ENCODE measurements around the gene NTN5.
"Not testable (repeated sequence)": the region's sequence is repeated elsewhere in the genome, so short reads cannot be mapped to it uniquely, and the experiment has no call there.

Gene NTN5

GRCh38 chr19:48672994-48673393, at the start of gene NTN5:
Gene NTN5, minus strand, starts transcription at chr19:48673017. Its CDS starts 2,031 bp downstream, at chr19:48670986.
- no peak for DNase-seq

DNA sequence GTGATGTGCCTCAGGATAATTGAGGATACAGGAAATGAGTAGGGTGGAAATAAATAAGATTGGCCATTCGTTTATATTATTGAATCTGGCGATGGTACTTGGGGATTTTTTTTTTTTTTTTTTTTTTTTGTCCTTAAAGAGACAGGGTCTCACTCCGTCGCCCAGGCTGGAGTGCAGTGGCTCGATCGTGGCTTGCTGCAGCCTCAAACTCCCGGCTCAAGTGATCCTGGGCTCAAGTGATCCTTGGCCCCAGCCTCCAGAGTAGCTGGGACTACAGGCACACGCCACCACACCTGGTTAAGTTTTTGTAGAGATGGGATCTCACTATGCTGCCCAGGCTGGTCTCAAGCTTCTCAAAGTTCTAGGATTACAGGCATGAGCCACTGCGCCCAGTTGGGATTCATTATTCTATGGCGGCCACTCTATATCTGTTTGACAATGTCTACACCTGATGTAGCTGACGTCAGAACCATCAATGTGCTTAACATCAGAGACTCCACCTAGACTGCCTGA, 49.4 kb upstream of the NTN5 start:
- DNase-seq: no peak

GRCh38 chr19:48720613-48721296, 47.9 kb upstream of the NTN5 start:
- DNase-seq: peak; percentile 99

DNA sequence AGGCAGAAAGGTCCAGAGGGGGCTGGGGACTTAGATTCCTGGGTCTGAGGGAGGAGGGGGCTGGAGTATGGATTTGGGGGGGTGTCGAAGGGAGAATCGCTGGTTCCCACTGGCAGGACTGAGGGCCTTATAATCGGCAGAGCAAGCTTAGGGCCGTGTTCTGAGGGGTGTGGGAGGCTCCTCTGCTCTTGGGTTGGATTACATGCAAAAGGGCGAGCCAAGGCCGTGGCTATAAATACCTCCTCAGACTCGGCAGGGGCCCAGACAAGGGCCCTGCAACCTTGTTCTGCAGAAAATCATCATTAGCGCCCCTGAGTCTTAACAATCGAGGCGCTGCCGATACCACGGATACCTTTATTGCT, 47.4 kb upstream of the NTN5 start:
- DNase-seq: no peak

GRCh38 chr19:48719263-48720171, 46.7 kb upstream of the NTN5 start, which contains the start of gene MAMSTR:
Gene MAMSTR, minus strand, starts transcription at chr19:48719725. Its CDS starts 694 bp downstream, at chr19:48719031.
- DNase-seq: no peak

DNA sequence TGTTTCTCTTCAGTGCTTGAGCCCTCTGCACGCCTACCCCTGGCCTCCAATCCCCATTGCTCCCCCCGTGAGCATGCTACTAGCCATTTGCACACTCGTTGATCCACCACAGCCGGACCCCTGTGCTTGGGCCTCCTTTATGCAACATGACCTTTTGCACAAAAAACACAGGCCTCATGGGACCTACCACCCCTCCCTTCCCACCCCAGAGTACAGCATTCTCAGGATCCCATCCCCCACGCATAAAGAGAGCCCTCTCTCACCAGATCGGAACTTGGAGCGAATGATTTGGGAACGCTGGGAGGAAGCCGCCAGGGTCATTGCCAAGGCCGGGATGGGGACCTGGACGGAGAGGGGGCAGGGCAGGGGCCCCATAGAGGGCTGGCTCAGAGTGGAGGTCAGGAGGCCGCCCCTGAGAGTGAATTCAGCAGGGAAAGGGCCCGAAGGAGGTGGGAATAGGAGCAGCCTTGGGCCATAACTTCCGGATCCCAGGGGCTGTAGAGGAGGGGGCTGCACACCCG, 46.0 kb upstream of the NTN5 start:
- no peak for DNase-seq

DNA sequence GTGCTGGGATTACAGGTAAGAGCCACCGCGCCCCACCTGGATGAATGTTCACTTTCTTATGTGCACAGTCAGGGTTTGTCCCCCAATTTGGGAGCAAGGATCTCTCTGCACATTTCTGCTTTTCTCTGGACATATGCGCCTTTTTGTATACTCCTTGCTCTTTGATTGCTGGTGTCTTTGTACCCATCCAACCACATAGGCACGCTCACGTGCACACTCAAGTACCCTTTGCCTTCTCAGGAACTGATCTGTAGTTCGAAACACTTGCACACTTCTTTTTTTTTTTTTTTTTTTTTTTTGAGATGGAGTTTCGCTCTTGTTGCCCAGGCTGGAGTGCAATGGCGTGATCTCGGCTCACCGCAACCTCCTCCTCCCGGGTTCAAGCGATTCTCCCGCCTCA, 45.3 kb upstream of the NTN5 start:
- not testable (repeated sequence) for DNase-seq

DNA sequence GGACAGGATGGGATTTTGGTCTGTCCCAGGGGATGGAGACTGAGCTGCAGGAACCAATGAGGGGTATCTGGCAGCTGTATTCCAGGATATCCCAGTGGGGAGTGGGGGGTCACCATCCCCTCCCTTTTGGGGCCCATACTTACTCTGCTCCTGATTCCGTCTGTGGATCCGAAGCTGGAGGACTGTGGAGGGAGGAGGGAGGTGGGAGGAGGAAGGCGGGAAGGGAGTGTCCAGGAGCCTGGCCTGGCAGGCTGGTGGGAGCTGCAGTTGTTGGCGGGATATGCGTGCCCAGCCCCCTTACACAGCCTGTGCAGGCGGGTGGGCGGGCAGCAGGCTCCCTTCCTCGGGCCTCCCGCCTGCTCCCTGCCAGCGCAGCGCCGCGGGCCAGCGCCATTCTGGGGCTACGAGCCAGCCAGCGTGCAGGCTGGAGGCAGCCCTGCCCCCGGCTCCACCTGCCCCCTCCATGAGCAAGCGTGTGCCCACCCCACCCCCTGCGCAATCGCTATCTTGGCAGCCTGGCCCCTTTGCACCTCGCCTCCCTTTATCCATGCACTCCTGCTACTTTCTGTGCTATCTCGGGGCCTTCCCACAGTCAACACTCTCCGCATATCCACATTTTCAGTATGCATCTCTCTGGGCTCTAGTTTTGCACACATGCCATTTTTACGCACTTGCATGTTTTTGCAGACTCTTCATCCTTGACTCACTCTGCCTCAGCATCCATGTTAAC, 43.9 kb upstream of the NTN5 start:
- peak; percentile 71 for DNase-seq

DNA sequence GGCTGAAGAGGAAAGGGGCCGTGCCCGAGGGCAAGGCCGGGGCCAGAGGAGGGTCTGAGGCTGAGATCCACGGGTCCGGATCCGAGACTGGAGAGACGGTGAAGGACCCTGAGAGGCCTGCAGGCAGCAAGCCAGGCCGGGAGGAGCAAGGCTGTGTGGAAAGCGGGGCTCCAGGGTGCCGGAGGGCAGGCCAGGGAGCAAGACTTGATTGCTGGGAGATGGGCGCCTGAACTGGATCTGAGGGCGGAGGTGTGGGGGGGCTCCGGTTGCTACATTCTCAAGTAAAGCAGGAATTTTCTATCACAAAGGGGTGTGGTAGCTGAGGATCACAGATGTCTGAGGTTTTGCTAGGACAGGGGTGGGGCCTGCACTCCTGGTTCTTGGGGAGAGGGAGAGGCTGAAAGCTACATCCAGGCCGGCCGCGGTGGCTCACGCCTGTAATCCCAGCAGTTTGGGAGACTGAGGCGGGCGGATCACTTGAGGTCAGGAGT, 42.9 kb upstream of the NTN5 start:
- peak; percentile 39 for DNase-seq

DNA sequence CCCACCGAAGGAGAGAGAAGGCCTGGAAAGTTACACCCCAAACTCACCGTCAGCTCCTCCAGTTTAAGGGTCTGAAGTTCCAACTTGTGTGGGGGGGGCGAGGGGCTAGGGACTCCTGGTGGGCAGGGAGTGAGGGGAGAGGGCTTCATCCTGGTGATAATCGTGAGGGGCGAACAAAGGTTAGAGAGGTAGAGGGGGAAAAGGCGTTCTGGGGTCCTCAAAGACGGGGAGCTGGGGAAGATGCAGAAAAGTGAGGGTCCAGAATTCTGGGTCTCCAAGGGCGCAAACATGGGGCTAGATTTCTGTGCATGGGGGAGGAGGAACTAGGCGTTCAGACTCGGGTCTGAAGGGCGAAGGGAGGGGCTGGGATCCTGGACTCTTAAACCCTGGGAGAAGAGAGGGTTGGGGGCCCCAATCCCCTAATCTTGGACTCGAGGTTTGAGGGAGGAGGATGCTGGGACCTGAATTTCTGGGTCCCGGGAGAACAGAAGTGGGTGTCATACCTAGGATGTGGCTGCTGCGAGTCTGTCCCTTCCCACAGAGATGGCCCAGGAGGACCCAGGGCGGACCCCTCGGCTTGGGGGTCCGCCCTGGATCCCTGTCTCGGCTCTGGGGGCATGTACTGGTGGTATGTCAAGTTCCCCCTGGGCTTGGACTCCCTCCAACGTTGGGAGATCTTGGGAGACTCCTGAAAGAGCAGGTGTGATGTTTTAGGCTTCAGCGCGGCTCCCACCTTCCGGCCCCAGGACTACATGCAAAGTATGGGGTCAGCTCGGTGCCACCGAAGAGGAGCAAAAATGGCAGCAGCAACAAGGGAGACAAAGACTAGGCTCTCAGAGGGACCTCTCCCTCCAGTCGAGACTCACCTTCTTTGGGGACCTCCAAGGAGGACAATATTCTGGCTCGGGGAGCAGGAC, 42.2 kb upstream of the NTN5 start:
- no peak for DNase-seq

DNA sequence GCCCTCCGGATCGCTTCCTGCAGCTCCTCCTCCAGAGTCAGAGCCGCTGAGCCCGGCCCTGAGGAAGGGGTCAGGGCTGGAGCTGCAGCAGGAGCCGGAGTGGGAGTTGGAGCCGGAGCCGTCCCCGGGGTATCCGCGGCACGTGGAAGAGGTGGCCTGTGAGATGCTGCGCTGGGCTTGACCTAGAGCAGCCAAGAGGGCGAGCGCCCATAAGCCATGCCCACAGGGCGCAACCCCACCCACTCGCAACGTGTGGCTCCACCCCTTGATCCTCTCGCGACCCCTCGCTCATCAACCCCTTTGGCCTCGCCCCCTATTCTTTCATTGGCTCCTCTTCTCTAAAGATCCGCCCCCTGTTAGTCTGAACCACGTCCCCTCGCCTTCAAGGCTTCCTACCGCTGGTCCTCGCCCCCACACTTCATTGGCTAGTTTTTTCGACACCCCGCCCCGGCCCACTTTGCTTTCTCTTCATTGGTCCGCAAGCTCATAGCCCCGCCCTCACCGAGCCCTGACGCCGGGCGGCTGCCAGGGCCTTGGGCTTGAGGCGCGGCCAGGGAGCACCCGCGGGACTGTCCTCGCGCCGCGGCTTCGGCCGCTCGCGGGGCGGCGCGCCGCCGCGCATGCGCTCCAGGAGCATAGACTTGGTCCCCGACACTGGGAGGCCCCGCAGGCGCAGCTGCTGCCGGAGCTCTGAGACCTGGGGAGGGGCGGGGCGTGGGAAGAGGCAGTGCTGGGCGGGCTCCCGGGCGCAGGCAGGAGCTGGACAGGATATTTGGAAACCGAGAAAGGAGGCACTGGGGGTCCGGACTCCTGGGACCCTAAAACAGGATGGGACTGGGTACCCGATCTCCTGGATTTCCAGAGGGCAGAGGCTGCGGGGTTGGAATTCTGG, 41.3 kb upstream of the NTN5 start:
- DNase-seq: peak; percentile 100

DNA sequence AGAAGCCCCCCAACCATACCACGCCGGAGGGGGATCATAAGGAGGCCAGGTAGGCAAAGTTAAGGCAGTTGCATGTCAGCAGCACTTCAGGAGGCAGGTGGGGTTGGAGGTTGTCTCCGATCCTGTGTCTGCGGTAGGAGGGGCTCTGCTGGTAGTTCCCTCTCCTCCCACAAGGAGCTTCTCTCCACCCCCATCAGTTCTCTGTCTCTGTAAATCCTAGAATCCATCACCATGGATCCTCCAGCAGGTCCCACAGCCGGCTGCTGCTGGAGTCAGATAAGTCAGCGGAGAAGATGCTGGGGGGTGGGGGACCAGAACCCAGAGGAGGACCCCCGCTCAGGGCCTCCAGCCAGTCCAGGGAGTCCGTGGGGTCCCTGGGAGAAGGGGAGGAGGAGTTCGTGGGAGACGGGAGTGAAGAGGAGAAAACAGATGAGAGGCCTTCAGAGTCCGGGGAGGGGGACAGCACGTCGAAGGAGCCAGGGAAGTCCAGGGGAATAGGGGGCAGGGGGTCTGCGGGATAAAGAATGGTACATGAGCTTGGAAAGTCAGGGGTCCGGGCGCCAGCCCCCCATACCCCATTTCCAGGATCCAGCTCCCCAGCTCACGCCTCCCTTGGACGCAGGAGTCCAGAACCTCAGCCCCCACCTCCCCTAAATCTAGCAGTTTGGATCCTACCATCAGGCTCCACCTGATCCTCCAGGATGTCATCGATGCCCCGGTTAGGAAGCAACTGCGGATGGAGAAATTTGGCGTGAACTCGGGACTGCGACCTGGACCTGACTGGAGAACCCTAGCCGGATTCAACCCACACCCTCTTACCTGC, 40.4 kb upstream of the NTN5 start:
- peak; percentile 16 for DNase-seq

DNA sequence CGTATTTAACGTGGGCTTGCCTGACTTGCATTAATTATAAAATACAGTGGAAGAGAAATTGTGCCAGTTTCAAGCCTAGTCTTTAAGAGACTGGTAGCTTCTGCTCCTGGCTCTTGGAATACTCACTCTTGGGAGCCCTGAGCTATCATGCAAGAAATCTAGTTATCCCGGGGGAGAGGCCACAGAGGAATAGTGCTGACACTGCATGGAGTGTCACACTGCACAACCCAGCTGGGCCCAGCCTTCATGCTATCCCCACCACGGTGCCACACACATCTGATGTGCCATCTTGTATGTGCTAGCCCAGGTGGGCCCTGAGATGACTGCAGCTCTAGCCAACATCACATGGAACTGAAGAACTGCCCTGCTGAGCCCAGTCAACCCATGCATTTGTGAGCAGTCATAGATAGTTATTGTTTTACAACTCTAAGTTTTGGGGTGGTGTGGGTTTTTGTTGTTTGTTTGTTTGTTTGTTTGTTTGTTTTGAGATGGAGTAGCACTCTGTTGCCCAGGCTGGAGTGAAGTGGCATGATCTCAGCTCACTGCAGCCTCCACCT, 38.4 kb upstream of the NTN5 start:
- no peak for DNase-seq

DNA sequence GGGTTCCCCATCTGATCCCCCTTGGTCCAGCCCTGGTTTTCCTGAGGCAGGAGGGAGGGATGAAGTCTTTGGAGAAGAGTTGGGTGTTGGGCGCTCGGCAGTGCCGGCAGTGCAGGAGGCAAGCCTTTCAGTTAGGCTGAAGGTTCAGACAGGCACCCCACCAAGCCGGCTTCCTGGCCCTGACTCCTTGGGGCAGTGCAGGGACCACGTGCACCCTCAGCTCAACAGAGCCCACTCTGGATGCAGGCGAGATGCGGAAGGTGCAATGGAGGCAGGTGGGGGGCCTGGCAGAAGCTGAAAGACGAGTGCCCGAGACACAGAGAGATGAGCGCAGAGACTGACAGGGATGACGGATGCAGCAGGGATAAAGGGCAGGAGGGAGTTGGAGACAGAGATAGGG, 35.7 kb upstream of the NTN5 start:
- DNase-seq: no peak

DNA sequence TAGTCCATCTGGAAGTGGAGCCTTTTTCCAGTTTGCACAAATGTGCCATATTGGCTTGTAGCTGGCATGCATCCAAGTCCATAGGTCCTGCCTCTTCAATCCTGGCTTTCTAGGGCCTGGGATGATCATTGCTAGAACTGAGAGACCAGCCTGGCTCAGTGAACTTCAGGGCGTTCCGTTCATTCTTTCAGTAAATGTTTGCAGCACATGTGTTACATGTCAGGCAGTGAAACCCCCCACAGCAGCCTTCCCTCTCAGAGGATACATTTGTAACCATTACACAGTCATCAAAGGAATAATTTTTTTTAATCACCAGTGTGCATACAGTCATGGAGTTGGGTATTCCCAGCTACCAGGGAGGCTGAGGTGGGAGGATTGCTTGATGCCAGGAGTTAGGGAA, 32.6 kb upstream of the NTN5 start:
- peak; percentile 20 for DNase-seq

GRCh38 chr19:48703316-48703715, 30.5 kb upstream of the NTN5 start:
- no peak for DNase-seq

DNA sequence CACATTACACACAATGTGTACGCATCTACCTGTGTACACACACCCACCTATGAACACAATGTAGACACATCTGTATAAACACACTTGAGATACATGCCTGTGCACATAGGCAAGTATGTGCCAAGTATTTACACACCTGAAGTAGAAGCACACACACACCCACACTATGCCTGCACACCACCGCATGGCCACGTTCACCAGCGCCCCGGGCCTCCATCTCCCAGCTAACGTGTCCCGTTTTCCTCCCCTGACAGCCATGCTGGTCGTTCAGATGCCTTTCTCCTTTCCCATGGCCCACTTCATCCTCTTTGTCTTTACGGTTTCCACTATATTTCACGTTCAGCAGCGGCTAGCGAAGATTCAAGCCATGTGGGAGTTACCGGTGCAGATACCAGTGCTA, 29.9 kb upstream of the NTN5 start:
- DNase-seq: no peak

DNA sequence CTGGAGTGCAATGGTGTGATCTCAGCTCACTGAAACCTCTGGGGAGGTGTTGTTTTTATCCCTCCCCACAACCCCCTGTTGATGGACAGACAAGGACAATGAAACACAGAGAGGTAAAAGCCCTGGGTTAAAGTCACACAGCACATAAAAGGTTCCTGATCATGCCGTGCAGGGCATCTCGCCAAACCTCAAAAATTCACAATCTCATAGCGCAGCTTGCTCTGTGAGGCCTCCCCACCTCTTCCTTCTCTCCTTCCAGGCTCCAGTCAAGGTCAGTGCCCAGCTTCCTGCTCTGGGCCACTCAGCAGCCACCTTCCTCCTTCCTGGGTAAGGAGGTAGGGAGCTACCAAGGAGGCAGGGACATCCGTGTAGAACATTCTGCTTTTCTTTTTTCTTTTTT, 25.2 kb upstream of the NTN5 start:
- DNase-seq: peak; percentile 83

DNA sequence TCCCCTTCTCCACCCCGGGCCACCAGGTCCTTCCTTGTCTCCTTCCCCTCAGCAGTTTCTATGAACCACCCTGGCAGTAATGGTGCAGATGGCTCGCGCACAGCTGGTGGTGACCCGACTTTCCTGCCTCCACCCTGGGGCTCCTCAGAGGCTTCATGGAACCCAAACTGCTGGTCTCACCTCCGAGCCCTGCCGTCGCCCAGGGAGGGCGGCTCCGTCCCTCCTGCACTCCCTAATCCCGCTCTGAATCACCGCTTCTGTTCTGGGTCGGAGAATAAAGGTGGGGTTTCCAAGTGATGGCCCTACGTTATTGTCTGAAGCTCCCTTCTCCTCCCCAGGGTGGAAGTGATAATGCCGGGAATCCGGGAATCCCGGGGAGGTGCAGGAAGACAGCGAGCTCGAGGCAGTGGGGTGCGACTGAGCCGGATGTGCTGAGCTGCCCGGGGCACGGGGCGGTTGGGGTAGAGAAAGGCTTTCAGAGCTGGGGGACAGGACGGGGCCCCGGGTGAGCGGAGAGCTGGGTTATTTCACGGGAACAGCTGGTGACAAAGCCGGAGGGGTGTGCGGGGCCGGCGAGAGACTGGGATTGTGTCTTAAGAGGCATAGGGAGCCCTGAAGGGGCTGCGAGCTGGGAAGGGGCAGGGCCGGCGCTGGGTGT, 23.7 kb upstream of the NTN5 start:
- DNase-seq: peak; percentile 11

All from fibroblast of skin of right biceps (primary cell).